ENCODE data around the gene ATG13. TPM values are rescaled to one million over a fixed set of nuclear protein-coding genes. Genes with fewer than 3 reads are reported as not detected.
"Not testable (repeated sequence)": the region's sequence is repeated elsewhere in the genome, so short reads cannot be mapped to it uniquely, and the experiment has no call there.

ATG13 gene
- total RNA-seq, 1 donor from 2014 or later = 36.9 TPM

DNA sequence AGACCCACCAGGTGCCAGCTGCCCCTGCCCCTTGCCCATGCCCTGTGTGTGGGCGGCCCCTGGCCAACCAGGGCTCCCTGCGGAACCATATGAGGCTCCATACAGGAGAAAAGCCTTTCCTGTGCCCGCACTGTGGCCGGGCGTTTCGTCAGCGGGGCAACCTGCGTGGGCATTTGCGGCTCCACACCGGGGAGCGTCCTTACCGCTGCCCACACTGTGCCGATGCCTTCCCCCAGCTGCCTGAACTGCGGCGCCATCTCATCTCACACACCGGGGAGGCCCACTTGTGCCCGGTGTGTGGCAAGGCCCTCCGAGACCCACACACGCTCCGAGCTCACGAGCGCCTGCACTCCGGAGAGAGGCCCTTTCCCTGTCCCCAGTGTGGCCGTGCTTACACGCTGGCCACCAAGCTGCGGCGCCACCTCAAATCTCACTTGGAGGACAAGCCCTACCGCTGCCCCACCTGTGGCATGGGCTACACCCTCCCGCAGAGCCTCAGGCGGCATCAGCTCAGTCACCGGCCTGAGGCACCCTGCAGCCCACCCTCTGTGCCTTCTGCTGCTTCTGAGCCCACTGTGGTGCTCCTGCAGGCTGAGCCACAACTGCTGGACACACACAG is 87.8 kb downstream of the ATG13 start:
- Histone ChIP-seq H3K27me3 (ENCODE audit: control insufficient read depth, insufficient read depth, low read length) (no peaks in the 10 kb centered on the region), H3K4me3 (ENCODE audit: low read depth, low read length) (no peak overlapping the region), H3K36me3 (ENCODE audit: control insufficient read depth, insufficient read depth, low read length) (peaks cover 26% of the 10 kb centered on the region)
- FAIRE-seq (no peak), DNase-seq (ENCODE audit: low read depth) (no peak)
- TF ChIP-seq, protein P1, sequence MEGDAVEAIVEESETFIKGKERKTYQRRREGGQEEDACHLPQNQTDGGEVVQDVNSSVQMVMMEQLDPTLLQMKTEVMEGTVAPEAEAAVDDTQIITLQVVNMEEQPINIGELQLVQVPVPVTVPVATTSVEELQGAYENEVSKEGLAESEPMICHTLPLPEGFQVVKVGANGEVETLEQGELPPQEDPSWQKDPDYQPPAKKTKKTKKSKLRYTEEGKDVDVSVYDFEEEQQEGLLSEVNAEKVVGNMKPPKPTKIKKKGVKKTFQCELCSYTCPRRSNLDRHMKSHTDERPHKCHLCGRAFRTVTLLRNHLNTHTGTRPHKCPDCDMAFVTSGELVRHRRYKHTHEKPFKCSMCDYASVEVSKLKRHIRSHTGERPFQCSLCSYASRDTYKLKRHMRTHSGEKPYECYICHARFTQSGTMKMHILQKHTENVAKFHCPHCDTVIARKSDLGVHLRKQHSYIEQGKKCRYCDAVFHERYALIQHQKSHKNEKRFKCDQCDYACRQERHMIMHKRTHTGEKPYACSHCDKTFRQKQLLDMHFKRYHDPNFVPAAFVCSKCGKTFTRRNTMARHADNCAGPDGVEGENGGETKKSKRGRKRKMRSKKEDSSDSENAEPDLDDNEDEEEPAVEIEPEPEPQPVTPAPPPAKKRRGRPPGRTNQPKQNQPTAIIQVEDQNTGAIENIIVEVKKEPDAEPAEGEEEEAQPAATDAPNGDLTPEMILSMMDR (IDR thresholded peaks at IDR 0.05; ENCODE audit: insufficient read depth, low read length, severe bottlenecking) = no peak

DNA sequence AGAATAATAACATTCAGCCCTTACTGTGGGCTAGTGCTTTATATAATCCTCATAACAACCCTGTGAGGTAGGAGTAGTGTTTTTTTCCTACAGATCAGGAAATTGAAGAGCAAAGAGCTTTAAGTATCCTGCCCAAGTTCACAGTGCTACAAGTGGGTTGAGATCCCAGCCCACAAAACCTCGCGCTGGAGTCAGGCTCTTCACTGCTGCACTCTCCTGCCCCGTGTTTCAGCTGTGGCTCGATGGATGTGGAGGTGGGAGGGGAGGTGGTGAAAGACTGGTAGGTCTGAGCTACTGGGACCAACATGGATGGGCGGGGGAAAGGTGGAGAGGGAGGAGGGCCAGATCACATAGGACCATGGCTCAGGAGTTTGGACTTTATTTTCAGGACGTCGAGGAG is 89.5 kb downstream of the ATG13 start:
- Histone ChIP-seq H3K27me3 (ENCODE audit: control insufficient read depth, insufficient read depth, low read length) (no peaks in the 10 kb centered on the region), H3K36me3 (ENCODE audit: control insufficient read depth, insufficient read depth, low read length) (peaks cover 26% of the 10 kb centered on the region), H3K4me3 (ENCODE audit: low read depth, low read length) (no peak overlapping the region)
- no peak for DNase-seq (ENCODE audit: low read depth)
- no peak for FAIRE-seq
- TF ChIP-seq, protein P1 (IDR thresholded peaks at IDR 0.05; ENCODE audit: insufficient read depth, low read length, severe bottlenecking) = no peak

DNA sequence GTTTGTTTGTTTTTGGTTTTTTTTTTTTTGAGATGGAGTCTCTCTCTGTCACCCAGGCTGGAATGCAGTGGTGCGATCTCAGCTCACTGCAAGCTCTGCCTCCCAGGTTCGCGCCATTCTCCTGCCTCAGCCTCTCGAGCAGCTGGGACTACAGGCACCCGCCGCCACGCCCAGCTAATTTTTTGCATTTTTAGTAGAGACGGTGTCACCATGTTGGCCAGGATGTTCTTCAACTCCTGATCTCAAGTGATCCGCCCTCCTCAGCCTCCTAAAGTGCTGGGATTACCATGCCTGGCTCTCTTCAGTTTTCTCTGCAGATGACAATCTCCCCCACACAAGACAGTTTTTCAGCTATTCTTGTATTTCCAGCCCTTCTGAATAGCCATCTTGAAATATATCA is 92.0 kb downstream of the ATG13 start:
- not testable (repeated sequence) for H3K4me3 ChIP-seq (ENCODE audit: low read depth, low read length); DNase-seq (ENCODE audit: low read depth); H3K27me3 ChIP-seq (ENCODE audit: control insufficient read depth, insufficient read depth, low read length); FAIRE-seq
- peaks cover 16% of the 10 kb centered on the region for H3K36me3 ChIP-seq (ENCODE audit: control insufficient read depth, insufficient read depth, low read length)

DNA sequence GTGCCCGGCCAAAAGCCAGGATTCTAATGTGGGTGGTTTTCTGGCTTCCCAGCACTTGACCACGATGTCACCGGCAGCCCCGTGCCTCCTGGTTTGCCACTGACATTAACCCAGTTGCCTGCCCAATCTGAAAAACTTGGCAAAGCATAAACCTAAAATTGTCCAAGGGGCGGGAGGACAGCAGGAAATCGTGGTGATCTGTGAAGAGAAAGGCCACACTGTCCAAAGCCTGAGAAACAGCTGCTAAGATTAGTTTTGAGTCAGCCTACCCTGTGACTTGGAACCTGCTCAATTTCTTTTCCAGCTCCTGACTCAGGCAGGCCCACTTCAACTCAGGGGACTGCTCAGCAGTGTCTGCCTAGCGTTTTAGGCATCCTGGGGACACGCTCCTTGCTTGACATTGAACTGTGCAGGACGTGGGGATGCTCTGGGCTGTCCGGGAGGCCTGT is 93.5 kb downstream of the ATG13 start:
- DNase-seq (ENCODE audit: low read depth) (peak; percentile 47), FAIRE-seq (no peak)
- no peak overlapping the region for H3K4me3 ChIP-seq (ENCODE audit: low read depth, low read length)
- H3K27me3 ChIP-seq (ENCODE audit: control insufficient read depth, insufficient read depth, low read length) = no peaks in the 10 kb centered on the region
- peaks cover 4% of the 10 kb centered on the region for H3K36me3 ChIP-seq (ENCODE audit: control insufficient read depth, insufficient read depth, low read length)
- TF ChIP-seq, protein P1 (IDR thresholded peaks at IDR 0.05; ENCODE audit: insufficient read depth, low read length, severe bottlenecking) = no peak

DNA sequence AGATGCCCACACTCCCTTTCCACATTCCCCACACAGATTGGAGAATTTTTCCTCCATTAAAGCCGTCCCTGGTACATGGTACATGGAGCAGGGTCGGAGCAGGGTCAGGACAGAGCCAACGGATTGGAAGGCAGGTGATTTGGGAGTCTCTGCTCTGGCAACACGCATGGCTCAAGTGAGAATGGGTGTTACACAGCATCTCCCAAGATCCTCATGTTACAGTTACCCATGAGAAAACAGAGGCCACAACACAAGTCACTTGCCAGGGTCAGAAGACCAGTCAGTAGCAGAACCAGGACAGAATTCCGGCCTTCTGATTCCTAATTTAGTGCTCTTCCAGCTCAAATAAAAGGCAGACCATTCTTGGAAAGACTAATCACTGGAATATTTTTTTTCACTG is 94.0 kb downstream of the ATG13 start:
- Histone ChIP-seq H3K4me3 (ENCODE audit: low read depth, low read length) (no peak overlapping the region), H3K36me3 (ENCODE audit: control insufficient read depth, insufficient read depth, low read length) (peaks cover 2% of the 10 kb centered on the region), H3K27me3 (ENCODE audit: control insufficient read depth, insufficient read depth, low read length) (no peaks in the 10 kb centered on the region)
- TF ChIP-seq, protein P1 (IDR thresholded peaks at IDR 0.05; ENCODE audit: insufficient read depth, low read length, severe bottlenecking) = no peak
- no peak for DNase-seq (ENCODE audit: low read depth)
- FAIRE-seq = no peak

DNA sequence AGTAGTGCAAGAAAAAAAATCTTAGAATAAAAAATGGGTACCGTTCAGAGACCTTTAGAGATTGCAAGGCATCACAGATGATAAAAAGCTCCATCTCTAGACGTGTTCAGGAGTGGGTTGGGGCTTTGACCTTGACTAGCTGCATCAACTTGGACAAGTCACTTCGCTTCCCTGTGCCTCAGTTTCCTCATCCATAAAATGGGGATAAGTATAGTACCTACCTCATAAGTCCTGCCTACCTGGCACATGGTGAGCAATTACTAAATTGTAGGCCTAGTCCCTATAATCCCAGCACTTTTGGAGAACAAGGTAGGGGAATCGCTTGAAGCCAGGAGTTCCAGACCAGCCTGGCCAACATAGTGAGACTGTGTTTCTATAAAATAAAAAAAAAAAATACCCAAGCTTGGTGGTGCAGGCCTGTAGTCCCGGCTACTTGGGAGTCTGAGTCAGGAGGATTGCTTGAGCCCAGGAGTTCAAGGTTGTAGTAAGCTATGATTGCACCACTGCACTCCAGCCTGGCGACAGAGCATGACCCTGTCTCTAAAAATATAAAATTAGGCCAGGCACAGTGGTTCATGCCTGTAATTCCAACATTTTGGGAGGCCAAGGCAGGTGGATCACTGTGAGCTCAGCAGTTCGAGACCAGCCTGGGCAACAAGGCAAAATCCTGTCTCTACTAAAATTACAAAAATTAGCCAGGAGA is 95.7 kb downstream of the ATG13 start:
- TF ChIP-seq, protein P1 (IDR thresholded peaks at IDR 0.05; ENCODE audit: insufficient read depth, low read length, severe bottlenecking) = no peak
- Histone ChIP-seq H3K27me3 (ENCODE audit: control insufficient read depth, insufficient read depth, low read length) (no peaks in the 10 kb centered on the region), H3K36me3 (ENCODE audit: control insufficient read depth, insufficient read depth, low read length) (no peaks in the 10 kb centered on the region), H3K4me3 (ENCODE audit: low read depth, low read length) (no peak overlapping the region)
- DNase-seq (ENCODE audit: low read depth) (no peak), FAIRE-seq (no peak)

DNA sequence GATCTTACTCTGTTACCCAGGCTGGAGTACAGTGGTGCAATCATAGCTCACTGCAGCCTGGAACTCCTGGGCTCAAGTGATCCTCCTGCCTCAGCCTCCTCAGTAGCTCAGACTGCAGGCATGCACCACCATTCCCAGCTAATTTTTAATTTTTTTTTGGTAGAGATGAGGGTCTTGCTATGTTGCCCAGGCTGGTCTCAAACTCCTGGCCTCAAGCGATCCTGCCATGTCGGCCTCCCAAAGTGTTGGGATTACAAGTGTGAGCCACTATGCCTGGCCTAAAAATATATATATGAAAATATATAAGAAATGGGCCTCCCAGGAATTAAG is 100.4 kb downstream of the ATG13 start:
- H3K36me3 ChIP-seq (ENCODE audit: control insufficient read depth, insufficient read depth, low read length); DNase-seq (ENCODE audit: low read depth); H3K4me3 ChIP-seq (ENCODE audit: low read depth, low read length); H3K27me3 ChIP-seq (ENCODE audit: control insufficient read depth, insufficient read depth, low read length); FAIRE-seq: not testable (repeated sequence)
